GM19324 (cell line): Measurements from ENCODE around the gene YBX3.
A peak's percentile ranks its signal among the peaks of the same experiment; 100 is the strongest.

Experiments
- ATAC-seq: cut with Tn5 transposase; IDR thresholded peaks from one replicate; pipeline ENCODE4 v1.9.1; 2021; ENCODE audit warnings: mild to moderate bottlenecking, moderate library complexity; ENCODE audit not compliant: unreplicated experiment, low FRiP score

Gene YBX3

DNA sequence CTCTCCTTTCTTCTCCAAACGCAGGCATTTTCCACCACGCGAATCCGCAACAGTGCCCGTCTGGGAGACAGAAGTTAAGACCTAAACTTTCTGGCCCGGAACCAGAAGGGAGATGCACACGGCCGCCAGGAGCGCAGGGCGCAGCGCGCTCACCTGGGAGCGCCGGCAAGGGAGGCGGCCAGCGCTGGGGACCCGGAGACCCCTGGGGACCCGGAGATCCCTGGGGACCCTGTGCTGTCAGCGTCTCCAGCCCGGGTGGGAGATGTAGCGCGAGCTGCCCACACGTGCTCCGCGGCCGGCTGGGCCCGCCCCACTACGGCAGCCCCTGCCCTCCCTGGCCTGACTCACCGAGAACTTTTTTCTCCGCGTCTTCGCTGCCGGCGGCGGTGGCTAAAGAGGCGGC is 620 bp downstream of the YBX3 start:
- peak; percentile 49 for ATAC-seq

DNA sequence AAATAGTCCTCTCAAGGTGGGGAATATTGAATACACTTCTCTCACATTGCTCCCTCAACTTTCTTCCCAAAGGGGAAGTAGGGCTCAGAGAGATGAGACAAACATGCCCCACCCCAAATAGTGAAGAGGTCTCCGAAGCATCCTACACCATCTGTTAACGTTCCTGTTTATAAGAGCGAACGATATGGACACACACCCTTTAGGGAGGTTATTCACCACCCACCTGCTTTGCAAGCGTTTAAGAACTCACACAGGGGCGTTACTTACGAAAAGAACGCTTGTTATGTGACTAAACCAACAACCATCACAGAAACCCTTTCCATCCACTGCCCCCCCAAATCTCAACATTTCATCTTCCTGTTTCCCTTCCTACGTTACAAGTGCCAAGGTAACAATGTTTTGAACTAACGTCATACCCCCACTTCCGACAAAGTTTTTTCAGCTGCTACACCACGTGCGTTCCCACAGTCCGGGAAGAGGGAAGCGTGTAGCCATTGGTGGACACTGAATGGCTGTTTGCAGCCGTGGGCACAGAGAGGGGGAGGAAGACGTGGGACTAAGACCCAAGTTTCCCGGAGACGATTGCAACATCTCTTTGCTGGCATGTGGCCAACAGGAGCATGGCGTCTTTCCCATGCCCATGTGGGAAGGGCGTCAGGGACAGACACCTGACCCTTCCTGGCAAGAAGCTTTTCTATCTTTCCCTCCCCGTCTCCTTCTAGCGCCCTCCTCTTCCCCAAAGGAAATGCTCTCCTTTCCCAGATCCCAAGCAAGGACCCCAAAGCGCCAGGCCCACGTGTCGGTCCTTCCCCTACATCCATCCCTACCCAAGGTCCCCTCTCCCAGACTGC is 1.2 kb downstream of the YBX3 start:
- no peak for ATAC-seq

DNA sequence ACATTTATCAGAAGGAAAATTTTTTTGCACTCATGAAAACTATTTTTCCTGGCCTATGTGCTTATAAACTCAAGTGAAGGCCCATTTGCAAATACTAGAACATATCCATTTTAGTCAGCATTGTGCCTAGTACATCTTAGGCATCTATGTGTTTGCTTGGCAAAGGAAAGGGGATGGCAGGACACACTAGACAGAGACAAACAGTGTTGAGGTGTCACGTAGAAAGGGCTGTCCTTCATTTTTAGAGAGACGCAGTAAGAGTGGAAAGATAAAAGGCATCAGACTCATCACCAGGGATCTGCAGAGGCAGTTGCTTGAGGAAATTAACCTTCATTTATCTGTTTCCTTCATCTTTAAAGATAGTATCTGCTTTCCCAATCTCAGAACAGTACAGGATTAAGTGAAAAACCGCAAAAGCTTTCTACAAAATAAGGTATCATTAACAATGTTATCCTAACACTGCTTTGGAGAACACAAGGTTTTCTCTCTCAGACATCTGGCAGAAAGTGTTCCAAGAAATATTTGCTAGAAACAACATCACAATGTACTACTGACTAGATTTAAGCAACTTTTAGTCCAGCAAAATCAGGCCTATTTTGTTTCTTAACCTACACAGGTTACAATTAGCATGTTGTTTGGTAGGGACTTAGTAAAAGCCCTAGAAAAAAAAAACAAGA is 2.0 kb downstream of the YBX3 start:
- no peak for ATAC-seq

DNA sequence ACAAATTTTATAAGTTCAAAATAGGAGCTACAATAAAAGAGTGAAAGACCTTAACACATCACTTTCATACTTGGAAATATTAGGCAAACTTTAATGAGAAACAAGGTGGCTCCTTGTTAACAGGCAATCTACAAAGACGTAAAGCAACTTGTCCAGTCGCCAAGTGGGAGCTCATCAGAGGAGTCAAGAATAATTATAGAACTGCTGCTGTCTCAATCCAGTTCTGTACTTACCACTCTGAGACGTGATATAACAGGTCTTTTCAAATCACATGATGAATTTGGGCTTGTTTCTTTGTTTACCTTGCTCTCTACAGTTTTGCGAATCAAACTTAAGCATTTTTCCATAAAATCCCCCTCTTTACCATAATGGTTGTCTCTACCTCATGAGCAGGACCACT is 3.6 kb downstream of the YBX3 start:
- ATAC-seq, result no peak

DNA sequence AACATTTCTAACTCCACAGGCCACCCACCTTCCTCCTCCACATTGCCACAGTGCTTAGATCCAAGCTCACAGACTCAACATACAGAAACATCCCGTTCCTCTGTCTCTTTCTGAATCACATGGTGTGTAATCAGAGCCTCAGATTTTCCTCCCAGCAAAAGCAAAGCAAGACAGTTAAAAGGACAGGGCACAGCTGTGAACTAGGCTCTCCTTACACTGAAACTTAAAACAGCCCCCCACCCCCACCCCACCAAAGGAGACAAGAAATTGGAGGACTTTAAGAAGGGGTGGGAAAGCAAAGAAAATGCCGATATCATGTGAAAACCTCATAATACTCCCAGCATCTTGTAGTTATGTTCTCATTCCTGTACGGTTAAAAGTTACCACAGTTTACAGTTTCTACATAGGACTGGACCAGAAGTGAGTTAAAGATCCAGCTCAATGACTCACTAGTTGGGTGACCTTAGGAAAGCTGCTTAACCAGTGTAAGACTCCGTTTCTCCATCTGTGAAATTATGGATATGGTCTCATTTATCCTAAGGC is 4.8 kb downstream of the YBX3 start:
- ATAC-seq, result no peak

DNA sequence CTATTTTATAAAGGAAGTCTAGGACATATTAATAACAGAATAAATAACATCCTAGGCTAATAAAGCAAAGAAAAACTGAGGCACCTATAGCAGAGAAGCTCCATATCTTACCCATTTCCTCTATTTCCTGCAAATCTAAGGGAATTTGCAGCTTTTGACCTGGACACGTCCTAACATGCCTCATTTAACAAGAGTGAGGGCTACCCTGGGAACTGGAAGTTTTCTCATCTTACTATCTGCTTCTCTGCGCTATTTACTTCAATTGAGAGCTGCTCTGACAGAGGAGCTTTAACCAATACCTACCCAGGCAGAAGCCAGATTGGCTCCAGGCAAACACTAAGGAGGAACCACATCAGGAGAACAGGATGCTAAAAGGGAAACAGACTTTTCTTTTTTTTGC is 5.7 kb downstream of the YBX3 start:
- no peak for ATAC-seq

DNA sequence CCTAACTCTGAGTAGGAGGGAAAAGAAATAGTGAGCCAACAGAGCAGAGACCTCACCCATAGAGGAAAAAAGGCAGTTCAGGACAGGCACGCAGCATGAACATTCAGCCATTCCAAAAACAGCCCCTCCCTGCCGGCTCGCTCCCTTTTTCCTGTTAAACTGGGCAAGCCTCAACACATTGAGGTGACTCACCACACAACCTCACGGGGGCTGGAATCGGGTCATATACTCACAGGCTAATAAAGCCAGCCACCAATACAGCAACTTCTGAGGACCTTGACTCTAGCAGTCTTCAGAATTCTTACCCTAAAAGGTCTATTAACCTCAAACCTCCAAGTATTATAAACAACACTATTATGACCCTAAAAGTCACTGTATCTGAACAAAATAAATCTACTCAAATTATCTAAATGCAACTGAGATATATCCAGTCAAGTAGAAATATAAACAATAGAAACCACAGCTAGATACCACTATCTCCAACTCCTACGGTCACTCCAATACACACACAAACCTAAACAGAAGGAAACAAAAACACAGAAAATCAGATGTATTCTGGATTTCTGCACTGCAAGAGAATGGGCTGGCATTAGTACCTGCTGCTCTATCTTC is 6.3 kb downstream of the YBX3 start:
- ATAC-seq, result no peak

DNA sequence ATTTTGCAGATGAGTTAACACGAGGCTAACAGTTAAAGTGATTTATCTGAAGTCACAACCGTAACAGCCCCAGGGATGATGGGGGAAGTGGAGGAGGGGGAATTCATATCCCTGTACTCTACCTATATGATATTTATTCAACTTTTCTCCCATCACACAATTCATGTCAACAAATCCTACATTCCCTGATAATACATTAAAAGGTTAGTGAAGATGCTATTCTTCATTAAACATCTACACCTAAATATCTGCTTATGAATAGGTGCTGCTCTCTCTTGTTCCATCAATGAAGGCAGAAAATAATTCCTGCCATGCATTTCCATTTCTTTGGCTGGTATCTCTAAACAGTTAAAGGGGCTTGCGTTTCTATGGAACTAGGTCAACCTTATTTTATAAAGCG is 6.8 kb downstream of the YBX3 start:
- no peak for ATAC-seq

DNA sequence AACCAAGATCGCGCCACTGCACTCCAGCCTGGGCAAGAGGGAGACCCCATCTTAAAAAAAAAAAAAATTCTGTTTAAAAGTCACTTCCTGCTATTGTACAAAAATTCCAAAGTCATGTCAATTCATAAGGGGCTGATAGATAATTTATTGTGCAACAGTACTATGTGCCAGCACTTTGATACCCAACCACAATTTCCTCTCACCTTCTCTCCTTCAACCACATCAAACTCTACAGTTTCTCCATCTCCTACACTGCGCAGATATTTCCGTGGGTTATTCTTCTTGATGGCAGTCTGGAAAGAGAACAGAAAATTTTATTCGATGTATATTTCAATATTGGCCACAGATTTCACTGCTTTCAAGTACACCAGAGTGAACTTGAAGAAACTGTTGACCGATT is 7.6 kb downstream of the YBX3 start:
- no peak for ATAC-seq

DNA sequence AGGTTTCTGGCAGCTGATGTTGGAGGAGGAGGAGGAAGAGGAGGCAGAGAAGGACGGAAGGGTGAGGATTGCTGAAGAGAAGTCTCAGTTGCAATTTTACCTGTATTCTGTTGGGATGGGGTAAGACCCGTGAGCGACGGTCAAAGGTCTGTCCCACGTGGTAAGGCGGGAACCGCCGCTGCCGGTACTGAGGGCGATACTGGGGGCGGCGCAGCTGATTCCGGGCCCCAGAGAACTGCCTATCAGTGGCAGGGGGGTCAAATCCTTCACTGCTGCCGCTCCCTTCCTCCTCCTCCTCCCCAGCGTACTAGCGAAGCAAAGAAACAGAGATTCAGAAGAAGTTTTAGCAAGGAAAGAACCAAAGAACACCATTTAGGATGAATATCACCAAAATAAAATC is 13.3 kb downstream of the YBX3 start:
- no peak for ATAC-seq

DNA sequence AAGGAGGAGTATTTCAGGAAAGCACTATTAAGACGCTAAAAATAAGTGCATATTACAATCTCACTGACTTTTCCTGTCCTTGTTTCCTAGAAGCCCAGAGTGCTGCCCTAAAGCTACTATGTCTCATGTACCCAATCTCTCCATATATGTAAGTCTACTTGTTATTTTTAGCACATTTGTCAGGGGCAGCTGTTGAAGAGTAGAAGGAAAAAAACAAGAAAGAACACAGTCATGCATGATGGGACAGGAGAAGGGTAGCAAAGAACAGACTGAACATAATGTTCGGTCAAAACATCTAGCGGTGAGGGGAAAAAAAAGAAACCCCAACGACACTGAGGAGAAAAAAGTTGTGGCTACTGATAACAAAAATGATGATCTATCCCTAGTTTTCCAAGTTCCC is 14.3 kb downstream of the YBX3 start:
- no peak for ATAC-seq

DNA sequence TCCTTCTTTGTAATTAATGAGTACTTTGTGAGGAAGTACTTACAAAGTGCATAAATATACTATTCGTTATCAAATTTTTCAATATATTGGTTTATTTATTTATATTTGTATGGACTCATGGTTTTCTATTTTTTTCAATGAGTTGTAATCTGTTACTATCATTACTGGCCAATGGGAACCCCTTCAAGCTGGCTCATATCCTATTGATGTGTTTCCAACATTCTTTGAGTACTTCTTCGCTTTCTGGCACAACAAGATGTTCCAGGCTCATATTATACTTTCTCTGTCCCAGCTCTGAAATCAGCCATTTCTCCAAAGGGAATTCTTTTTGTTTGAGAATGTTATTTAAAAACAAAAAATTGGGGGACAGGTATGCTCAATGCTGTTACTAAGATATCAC is 17.5 kb downstream of the YBX3 start:
- ATAC-seq, result no peak

DNA sequence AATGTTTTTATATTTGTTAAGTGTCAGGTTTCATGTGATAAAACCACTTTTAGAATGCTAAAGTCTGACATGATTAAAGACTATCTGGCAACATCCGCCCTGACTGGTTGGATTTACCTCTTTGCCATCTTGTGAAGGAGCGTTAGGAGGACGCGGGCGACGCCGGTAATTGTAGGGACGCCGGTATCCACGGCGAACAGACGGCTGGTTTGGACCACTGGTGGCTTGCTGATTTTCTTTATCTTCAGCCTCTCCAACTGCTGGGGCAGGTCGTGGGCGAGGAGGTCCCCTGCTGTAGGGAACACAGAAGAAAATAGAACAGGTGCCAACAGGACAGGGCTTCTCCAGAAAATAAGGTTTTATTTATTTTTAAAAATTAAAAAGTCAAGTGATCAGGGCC is 21.3 kb downstream of the YBX3 start:
- ATAC-seq, result no peak

DNA sequence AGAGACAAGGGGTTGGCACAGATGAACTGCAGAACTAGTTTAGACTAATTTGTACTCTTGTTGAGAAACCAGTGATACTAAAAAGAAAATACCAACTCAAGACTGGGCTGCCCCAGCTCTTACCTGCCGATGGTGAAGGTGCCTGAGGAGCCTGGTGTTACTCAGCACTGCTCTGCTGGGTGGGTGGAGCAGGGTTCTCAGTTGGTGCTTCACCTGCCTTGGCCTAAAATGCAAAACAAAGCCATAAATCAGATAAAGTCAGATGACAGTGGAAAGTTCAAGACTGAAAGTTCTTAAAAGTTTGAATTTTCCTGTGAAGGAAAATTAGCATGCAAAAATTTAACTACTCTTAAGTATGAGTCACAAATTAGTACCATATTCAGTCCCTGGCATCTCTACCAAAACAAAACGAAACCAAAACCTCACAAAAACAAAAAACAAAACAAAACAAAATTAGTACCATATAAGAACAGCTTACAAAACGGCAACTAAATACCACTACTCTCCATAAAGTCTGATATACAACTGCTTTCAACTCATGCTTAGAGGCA is 21.9 kb downstream of the YBX3 start:
- ATAC-seq, result peak; percentile 78

DNA sequence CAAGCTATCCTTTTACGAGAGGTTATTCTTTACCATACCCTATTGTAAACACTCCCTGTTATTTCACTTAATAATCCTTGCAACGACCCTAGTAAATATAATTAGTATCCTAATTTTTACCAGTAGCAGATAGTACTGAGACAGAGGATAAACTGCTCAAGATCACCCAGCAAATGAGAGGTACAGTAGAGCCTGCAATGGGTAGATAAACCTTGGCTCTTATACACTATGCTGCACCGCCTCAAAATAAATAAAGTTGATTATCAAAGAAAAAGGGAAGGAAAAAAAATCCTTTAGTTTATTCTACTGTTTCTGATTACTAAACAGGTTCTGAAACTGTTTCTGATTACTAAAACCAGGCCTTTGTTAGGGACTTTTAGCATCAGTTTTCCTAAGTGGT is 22.5 kb downstream of the YBX3 start:
- ATAC-seq, result no peak

DNA sequence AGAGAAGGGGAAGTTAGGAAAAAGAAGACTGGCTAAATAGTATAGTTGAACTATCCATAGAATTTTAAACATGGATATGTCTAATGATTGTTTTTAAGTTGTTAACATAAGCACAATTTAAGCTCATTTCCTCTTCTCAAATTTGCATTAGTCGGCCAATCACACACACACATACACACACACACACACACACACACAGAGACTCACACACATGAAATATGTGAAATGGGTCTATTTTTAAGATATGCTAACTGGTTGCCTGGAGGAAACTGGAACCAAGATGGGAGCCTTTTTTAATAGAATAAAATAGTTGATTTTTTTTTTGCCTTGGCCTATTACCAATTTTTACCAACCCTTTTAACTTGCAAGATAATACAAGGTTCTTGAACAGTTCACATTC is 25.3 kb downstream of the YBX3 start:
- ATAC-seq, result no peak

DNA sequence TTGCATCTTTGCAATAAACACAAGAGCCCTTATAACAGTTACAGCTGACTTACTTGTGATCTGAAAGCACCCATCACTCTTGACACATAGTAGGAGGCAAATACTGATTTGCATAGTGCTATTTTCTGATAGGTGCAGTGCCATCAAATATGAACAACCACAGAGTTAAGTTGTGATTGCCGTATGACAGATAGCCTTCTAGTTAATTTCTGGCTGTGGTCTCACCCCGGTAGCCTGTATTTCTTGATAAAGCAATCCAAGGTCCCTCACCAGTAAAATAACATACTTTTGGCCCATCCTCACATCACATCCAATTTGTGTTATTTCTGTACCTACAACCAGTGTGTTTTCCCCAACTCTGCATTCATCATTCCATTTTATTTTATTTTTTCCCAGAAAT is 26.0 kb downstream of the YBX3 start:
- no peak for ATAC-seq

DNA sequence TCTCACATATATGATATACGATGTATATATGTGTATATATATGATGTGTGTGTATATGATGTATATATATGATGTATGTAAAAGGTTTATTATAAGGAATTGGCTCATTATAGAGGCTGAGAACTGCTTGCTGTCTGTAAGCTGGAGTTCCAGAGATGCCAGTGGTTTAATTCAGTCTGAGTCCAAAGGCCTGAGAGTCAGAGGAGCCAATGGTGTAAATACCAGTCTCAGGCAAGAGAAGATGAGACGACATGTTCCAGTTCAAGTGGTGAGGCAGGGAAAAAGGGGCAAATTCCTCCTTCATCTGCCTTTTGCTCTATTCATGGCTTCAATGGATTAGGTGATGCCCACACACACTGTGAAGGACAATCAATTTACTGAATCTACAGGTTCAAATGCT is 32.2 kb downstream of the YBX3 start:
- ATAC-seq, result no peak

DNA sequence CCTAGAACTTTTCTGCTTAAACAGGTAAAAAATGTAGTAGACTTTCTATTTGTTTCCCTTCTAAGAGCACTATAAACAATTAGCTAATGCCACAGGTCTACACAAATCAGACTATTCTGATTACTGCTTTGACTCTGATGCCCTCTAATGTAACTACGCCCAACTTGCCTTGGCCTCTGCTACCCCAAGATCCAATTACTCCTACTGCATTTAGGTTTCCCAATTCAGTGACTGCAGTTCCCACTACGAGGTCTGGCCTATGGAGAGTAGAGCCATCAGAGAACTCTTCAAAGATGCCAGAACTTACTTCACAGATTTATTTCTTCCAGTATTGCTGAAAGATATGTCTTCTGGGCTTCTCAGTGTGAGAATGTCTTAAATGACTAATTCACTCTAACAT is 34.0 kb downstream of the YBX3 start:
- ATAC-seq, result no peak

DNA sequence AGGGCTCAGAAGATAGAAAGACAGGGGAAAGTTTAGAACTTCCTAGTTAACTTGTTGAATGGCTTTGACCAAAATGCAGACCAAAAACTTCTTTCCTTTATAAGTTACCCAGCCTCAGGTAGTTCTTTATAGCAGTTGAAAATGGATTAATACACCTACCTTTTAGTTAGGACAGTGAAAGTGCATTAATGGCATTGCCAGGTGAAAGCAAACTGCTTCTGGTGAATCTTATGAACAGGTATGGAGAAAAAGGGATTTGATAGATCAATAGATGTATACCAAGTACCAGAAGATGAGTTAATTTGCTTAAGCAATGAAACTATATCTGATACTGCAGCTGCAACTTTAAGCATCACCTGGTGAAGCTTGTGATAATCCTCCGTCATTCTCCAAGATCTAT is 35.1 kb downstream of the YBX3 start:
- no peak for ATAC-seq

DNA sequence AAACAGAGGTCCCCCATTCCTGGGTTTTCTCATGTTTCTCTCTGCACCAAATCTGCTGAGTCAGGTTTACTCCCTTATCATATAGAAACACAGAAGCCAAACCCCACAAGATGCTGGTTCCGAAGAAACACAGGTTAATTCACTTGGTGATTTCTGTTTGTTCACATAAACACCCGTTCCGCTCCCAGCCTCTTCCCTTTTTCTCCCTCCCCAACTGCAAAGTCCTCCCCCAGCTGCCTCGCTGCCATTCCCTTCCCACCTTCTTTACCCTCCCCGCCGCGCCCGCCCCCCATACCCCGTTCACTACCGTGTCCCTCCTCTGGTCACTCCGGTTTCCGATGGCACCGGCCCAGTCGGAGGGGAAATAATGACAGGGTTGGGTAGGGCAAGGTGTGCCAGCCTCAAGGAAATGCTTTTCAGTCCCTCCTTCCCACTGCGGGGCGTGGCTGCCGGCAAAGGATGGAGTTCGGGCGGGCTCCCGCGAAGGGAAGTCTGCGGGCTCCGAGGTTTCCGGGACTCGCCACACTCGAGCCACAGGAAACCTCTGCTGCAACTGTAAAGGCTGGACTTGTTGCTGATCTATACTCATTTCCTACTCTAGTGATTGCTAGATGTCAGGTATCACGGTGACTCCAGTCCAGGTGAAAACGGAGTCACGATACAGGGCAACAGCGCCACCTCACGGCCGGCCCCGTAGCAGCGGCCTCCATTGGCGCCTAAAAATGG is 49.3 kb downstream of the YBX3 start, which contains the start of gene STYK1:
Gene STYK1, minus strand, starts transcription at position 394 of the 726 bp plus-strand sequence. CDS start 39,434 bp downstream, outside the sequence.
- no peak for ATAC-seq
